GM18951 (cell line): ENCODE data around the gene CDSN.
"Not testable (repeated sequence)": the region's sequence is repeated elsewhere in the genome, so short reads cannot be mapped to it uniquely, and the experiment has no call there.

Experiments
- POLR2A ChIP-seq: IDR thresholded peaks from 4 replicates; pipeline ENCODE4 v1.6.1; 2011; ENCODE audit warnings: mild to moderate bottlenecking; ENCODE audit not compliant: insufficient read length, insufficient read depth; ENCODE audit errors: extremely low read depth
- in situ Hi-C: fragments of 300-500 bp; cut with MboI; formaldehyde crosslinking; loops from one replicate; pipeline ENCODE4 v1.12.0; 2022; ENCODE audit warnings: low sequenced_read_pairs, mixed read lengths, inconsistent platforms; ENCODE audit not compliant: unreplicated experiment

The CDSN gene

GRCh38 chr6:31079656-31080261 lies 40.5 kb downstream of the CDSN start:
- in situ Hi-C loops = loop anchor here (10.0 to 25.0 kb wide), 3 partner anchors 165 to 617 kb away; partner anchors contain the start of gene VARS2
- no peak for TF ChIP-seq POLR2A

DNA sequence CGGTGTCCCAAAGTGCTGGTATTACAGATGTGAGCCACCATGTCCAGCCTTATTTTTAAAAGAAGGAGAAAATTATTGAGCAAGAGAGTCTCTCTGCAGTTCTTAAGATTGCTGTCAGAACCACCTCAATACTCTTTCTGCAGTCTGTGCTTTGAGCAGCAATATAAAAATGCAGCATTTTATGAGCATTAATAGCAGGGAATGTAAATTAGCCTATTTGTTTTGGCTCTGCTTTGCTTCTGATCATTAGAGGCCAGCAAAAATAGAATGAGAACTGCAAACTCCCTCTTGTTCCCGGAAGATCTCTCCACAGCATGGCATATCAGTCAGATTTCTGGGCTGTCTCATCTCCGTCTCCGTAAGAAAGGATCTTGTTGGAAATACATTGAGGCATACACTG lies 43.6 kb downstream of the CDSN start:
- in situ Hi-C loops = loop anchor here (10.0 to 25.0 kb wide), 2 partner anchors 162 to 614 kb away; partner anchors contain the start of gene VARS2
- TF ChIP-seq POLR2A = no peak

- TF ChIP-seq POLR2A = no peak
- in situ Hi-C loops = loop anchor here (10.0 to 25.0 kb wide), 2 partner anchors 161 to 613 kb away; partner anchors contain the start of gene VARS2
Measured at GRCh38 chr6:31075528-31075927, 44.7 kb downstream of the CDSN start.

GRCh38 chr6:31074401-31074800 lies 45.8 kb downstream of the CDSN start:
- in situ Hi-C loops = loop anchor here (10.0 kb wide), 1 partner anchor 160 kb away; the partner anchor contains the start of gene VARS2
- no peak for TF ChIP-seq POLR2A

DNA sequence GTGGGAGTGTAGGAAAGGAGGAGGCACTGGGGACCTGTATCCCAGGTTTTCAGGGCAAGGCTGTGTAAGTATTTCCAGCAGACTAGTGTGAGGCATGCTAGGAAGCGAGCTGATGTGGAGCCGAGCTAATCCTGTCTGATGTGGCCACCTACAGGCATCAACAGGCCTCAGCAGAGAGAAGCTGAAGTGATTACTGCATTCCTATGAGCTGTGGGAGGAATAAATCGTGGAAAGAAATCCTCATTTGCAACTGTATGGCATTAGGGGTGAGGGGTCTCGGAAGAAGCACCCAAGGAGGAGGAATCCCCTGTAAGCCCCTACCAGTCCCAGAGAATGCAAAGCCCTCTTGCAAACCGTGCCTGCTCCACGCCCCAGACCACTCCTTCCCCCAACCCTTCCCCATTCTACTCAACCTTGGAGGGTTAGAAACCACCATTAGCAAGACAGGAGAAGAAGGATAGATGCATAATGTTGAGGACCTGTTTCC lies 49.5 kb downstream of the CDSN start:
- in situ Hi-C loops = loop anchor here (10.0 kb wide), 1 partner anchor 156 kb away; the partner anchor contains the start of gene VARS2
- no peak for TF ChIP-seq POLR2A

DNA sequence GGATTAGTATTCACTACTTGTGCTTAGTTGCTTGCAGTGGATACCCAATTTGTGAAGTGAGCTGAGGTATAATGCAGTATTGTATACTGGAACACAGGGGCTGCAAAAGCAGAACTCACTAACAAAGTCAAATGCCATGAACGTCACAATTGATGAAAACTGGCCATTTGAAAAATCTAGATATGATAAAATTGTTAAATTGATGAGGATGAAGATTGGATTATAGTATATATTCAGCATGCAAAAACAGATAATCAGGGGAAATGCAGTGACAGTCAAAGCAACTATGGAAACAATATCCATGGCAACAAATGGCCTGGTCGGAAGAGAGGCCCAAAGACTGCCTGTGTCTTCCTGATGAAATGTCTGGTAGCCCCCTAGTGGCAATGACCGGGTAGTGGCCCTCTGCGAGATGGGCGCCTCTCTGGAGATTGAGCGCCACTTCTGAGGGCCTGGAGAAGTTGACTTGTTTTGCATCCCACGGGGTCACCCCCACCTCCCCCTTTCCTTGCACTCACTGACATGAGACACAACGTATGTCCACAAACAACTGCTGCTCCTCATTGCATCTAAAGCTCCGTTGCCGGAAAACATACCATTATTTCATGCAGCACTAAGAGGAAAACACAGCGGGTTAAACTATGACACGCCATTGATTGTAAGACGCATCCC lies 51.4 kb downstream of the CDSN start:
- no peak for TF ChIP-seq POLR2A
- in situ Hi-C loops = no loop called here

DNA sequence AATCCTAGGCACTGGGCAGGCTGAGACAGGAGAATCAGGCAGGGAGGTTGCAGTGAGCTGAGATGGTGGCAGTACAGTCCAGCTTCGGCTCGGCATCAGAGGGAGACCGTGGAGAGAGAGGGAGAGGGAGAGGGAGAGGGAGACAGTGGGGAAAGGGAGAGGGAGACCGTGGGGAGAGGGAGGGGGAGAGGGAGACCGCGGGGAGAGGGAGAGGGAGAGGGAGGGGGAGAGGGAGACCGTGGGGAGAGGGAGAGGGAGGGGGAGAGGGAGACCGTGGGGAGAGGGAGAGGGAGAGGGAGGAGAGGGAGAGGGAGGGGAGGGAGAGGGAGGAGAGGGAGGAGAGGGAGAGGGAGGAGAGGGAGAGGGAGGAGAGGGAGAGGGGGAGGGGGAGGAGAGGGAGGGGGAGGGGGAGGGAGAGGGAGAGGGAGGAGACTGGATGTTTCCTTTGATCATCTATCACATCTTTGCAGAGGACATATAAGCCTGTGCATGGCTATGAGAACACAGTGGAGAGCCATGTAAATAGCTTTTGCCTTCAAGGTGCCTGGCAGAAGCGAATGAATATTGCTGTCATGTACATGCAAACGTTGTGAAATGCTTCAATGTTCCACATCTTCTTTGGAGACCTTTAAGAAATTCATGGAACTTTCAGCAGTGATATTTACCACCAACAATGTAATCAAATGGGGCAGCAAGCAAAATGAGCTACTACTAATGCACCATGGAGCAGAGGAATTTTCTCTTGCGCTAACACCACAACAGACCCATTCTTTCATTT lies 52.2 kb downstream of the CDSN start:
- in situ Hi-C loops = not testable (repeated sequence)

DNA sequence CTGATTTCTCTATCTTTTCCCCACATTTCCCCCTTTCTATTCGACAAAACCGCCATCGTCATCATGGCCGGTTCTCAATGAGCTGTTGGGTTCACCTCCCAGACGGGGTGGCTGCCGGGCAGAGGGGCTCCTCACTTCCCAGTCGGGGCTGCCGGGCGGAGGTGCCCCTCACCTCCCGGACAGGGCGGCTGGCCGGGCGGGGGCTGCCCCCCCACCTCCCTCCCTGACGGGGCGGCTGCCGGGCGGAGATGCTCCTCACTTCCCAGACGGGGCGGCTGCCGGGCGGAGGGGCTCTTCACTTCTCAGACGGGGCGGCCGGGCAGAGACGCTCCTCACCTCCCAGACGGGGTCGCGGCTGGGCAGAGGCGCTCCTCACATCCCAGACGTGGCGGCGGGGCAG lies 53.2 kb downstream of the CDSN start:
- in situ Hi-C loops = not testable (repeated sequence)

DNA sequence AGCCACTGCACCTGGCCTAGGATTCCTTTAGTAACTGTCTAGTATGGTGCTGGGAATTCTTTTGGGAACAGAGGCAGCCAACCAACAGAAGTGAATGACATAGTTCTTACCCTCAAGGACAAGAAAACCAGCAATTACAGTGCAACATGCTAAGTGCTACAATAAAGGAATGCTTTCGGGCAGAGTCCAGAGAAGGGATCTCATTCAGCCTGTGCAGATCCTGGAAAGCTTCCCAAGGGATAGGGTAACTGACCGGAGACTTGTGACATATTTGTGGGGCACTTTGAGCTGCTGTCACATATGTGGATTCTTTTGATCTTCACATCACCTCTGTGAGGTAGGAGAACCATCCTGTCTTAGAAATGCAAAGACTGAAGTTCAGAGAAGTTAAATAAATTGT lies 54.7 kb downstream of the CDSN start:
- TF ChIP-seq POLR2A = no peak
- in situ Hi-C loops = no loop called here
